HG03442 (cell line): ENCODE results near the gene SYTL3.
"Not testable (repeated sequence)": the region's sequence is repeated elsewhere in the genome, so short reads cannot be mapped to it uniquely, and the experiment has no call there.

ENCODE experiments used
- ATAC-seq: cut with Tn5 transposase; IDR thresholded peaks from one replicate; pipeline ENCODE4 v1.9.1; 2021; ENCODE audit warnings: mild to moderate bottlenecking, moderate library complexity; ENCODE audit not compliant: unreplicated experiment

SYTL3 gene, protein sequence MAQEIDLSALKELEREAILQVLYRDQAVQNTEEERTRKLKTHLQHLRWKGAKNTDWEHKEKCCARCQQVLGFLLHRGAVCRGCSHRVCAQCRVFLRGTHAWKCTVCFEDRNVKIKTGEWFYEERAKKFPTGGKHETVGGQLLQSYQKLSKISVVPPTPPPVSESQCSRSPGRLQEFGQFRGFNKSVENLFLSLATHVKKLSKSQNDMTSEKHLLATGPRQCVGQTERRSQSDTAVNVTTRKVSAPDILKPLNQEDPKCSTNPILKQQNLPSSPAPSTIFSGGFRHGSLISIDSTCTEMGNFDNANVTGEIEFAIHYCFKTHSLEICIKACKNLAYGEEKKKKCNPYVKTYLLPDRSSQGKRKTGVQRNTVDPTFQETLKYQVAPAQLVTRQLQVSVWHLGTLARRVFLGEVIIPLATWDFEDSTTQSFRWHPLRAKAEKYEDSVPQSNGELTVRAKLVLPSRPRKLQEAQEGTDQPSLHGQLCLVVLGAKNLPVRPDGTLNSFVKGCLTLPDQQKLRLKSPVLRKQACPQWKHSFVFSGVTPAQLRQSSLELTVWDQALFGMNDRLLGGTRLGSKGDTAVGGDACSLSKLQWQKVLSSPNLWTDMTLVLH

DNA sequence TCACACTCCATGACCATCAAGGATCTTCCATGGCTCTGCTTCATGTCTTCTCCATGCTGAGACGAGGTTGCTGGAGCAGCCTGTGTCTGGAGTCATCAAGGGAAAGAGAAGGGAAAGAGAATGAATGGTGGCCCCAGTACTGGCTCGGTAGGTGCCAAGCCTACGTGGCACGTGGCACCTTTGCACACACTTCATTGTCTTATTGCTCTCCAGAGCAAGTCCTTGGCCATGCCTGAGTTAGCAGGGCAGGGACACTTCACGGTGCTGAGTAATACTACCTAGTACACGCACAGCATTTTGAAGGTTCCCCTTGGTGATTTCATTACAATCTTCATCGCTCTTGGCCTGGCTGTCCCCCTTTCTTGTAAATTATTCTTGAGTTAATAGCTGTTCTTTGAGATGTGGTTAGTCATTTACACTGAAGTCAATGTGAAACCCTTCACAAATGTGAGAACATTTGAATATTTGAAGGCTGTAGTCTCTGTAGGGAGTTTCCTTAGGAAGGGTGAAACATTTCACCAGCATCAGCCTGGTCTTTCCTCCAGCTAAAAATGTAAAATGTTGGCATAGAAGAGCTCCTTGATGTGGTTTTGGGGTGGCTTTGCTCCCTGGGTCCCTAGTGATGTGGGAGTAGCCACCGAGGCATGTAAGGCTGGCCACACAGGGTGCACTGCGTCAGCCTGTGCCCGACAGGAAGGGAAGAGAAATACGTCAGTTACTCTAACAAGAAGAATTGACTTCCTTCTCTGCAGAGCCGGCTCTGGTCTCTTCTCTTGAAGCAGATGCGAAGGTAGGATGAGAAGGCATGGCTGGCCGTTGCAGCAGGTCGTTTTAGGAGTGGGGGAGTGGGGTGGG lies at the start of gene SYTL3:
SYTL3 (plus strand) TSS at position 766 of the 855 bp plus-strand sequence. CDS start 13,215 bp downstream, outside the sequence.
- ATAC-seq = peak; percentile 33

DNA sequence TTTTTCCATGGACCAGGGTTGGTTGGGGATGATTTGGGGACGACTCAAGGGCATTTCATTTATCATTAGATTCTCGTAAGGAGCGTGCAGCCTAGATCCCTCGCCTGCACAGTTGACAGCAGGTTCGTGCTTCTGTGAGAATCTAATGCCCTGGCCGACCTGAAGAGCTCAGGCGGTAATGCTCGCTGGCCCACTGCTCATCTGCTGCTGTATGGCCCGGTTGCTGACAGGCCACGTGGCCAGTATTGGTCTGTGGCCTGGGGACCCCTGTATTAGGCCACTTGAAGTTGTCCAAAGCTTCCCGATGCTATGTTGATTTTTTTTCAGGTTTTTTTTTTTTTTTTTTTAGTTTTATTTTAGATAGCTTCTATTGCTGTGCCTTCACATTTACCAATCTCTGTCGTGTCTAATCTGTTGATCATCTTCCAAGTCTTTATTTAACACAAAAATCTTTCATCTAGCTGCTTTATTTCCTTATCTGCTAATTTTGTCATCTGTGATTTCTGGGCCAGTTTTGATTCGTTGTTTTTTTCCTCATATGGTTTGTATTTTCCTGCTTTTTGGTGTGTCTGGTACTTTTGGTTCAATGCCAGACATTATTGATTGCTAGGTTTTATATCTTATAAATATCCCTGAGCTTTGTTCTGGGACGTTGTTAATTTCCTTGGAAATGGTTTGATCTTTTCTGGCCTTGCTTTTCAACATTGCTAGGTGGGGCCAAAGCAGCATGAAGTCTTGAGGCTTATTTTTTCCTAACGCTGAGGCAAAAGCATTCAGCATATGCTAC lies 46.4 kb upstream of the SYTL3 start:
- ATAC-seq = no peak

DNA sequence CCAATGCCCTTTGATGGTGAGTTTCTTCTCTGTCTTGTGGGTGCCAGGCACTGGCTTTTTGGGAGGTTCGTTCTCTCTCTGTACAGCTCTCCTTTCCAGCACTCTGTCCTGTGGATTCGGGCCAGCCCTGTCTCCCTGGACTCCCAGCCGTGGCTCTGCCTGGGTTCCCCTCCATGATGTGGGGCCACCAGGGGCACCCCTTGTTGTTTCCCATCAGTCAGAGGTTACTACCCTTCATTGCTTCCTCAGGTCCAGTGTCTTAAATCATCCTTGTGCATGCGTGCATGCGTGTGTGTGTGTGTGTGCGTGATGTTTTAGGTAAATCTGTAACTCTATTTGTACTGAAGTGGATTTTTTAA lies 45.8 kb upstream of the SYTL3 start:
- no peak for ATAC-seq

DNA sequence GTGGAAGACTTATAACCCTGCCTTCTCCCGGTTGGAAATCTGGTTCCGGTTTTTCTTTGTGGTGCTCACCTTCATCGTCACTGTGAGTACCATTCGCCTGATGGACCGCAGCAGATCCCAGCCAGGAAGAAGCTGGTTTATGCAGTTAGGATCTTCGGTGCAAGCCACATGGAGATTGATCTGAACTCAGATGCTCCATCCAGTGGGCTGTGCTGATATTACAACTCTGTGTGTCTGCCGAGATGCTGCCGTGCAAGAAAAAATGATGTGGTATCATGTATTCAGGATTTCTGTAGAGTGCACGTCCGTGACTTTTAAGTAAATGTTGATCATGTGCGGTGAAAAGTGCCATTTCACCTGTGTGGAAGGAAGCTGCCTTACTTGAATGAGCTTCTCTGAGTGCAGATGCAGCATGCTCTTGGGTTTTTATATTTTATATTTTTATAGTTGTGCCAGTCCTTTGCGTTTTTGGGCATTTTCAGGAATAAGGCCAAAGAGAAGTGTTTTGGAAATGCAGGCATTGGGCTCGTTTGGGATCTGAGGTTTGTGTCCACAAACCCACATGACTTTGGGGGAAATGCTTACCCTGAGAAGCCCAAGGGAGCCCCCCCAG lies 44.5 kb upstream of the SYTL3 start:
- no peak for ATAC-seq

DNA sequence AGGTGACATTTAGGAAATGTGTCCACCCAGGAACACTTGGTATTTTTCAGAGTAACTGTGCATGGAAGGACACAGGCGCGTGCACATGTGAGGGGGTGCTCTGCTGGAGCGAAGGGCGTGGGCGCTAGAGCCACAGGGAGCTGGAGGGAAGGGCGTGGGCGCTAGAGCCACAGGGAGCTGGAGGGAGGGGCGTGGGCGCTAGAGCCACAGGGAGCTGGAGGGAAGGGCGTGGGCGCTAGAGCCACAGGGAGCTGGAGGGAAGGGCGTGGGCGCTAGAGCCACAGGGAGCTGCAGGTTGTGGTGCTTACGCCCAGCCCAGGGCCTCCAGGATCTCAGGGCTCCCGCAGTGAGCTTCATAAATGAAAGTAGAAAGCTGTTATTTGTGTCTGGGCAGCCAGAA lies 43.8 kb upstream of the SYTL3 start:
- ATAC-seq = not testable (repeated sequence)

DNA sequence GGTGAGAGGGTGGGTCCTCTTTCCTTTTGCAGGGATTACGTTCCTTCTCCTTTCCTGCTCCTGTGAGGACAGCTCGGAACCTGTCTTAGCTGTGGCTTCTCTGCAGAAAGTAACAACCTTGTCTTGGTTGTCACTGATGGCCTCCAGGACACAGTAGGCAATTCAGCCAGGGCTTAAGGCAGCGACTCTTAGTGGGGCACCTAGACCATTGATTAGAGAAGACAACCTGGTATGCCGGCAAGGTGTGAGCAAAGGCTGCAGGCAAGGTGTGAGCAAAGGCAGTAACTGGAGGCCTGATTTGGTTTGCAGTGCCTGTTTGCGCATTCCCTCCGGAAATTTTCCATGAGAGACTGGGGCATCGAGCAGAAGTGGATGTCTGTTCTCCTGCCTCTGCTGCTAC lies 42.9 kb upstream of the SYTL3 start:
- no peak for ATAC-seq

DNA sequence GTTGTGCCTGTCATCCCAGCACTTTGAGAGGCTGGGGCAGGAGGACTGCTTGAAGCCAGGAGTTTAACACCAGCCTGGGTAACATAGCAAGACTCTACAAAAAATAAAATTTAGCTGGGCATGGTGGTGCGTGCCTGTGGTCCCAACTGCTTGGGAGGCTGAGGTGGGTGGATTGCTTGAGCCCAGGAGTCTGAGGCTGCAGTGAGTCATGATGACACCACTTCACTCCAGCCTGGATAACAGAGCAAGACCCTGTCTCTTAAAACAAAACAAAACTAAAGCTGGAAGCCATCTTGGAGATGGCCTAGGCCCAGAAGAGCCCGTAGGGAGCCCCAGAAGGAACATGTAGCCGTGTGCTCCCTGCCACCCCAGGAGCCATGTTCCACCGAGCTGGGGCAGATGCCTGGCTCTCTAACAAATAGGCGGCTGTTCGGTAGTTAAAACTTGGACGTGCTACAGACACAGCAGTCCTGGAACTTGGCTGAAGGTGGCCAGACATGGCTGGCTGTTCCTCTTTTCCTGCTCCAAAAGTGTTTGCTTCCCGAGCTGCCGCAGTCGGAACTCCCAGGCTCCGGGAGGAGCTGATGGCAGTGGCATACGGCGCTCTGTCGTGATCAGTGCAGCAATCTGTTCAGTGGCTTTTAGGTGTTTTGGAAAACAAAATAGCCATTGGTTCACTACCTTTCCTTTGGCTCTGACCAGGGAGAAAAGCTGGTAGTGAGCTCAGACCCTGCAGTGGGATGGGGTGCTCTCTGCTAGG lies 42.3 kb upstream of the SYTL3 start:
- ATAC-seq = no peak

DNA sequence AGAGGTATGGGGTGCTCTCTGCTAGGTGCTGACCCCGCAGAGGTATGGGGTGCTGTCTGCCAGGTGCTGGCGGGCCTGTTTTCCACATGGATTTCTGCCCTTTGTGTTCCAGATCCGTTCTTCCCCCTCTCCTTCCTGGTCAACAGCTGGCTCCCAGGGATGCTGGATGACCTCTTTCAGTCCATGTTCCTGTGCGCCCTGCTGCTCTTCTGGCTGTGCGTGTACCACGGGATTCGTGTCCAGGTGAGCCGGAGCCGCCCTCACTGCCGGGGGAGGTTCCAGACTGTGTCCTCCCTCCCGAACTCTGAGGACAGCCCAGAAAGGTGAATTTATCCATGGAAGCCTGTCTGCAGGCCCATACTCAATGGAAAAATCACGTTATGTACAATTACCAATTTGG lies 41.6 kb upstream of the SYTL3 start:
- no peak for ATAC-seq

DNA sequence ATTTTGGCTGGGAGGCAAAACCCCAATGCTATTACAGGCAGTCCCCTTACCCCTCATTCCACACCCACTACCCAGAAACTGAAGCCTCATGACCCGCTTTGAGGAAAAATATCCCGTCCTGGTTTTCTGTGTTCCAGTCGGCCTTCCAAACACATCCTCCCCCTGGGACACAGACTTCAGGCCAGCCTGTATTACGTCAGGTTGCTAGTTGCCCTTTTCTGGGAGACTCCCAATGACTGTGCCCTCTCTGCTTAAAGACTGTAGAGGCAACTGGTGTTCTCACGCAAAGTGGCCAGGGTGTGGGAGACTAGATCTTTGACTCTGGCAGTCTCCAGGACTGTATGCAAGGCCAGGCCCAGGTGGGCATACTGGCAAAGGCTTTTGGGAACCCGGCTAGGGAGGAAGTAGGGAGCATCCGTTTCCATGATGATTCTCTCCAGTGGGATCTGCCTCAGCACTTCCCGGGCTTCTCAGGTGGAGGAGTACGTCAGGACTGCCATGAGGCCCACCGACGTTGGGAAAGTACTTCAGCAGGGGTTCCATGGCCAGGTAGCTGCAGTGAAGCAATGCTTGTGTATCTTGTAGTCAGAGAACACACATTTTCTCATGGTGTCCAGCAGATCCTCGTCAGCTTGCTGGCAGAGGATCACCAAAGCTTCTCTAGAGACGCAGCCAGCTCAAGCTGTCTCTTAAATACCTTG lies 40.2 kb upstream of the SYTL3 start:
- ATAC-seq = no peak

DNA sequence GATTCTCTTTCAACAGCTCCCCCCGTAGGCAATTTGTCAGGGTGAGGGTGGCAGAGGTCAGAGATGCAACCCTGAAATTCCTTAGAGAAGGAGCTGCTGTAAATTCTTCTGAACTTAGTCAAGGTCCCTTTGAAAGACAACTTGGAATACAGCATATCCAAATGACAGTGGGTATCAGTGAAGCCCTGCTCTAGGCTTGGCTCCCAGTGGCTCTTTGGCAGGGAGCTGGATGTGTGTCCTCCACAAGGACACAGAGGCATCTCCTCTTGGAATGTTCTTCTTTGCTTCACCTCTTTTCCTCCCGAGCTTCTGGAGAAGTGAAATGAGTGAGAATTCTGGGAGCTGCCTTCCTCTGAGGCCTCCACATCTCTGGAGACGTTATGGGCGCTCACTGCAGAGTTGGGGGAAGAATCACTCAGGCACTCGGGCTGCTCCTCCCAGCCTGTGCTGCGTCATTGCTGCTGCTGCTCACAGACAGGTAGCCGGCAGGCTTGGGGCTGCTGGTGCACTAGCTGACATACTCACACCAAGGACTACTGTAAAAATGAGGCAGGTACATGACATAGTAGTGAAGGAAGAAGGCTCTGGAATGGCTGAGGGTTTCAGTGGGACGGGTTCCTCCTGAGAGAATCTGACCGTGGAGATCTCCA lies 39.4 kb upstream of the SYTL3 start:
- no peak for ATAC-seq

DNA sequence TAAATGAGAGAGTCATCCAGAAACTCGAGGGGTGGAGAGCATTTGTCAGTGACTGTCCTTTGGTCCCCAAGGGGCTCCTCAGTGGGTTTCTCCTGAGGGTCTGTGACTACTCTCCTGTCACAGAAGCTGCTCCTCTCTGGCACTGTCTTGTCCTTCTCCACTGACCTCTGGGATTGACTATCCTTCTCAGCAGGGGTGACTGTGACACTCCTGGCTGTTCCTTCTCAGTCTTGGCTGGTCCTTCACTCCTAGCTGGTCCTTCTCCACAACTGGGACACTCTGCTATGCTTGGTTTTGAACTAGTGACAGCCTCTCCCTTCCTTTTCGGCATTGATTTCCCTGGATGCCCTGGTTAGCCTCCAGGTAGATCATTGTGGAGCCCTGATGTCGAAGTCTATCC lies 38.8 kb upstream of the SYTL3 start:
- ATAC-seq = no peak

DNA sequence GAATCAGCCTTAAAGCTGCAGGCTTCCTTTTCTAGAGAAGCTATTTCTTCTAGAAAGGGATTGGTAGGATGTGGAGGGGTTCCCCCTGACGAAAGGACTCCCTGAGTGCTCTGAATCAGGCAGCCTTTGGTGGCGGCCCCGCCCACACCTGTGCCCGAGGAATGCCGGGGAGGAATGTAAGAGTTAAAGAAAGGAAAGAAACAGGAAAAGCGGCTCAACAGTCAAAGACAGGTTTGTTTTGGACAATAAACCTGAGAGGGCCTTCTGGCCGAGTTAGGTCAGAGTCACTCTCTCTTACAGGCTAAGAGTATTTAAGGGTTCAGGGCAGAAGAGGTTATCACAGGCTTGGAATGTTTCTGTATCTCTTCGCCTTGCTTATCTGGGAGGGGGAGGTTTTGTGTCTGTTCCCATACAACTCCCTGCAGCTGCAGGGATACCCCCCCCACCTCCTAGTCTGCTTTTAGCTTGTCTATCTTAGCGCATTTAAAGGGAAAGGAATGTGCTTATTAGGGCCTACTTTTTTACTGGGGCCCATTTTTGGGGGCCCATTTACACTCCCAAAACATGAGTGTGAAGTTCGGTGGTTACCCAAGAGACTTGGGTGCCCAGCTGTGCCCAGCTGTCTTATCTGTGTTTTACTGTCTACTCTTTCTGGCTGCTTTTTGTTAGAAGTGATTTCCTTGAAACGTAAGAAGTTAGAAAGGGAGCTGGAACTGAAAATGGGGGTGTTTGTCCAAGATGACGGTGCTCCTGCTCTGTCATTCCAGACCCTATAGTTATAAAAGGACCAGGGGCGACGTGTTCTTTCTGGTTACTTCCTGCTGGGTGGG lies 38.1 kb upstream of the SYTL3 start:
- no peak for ATAC-seq

DNA sequence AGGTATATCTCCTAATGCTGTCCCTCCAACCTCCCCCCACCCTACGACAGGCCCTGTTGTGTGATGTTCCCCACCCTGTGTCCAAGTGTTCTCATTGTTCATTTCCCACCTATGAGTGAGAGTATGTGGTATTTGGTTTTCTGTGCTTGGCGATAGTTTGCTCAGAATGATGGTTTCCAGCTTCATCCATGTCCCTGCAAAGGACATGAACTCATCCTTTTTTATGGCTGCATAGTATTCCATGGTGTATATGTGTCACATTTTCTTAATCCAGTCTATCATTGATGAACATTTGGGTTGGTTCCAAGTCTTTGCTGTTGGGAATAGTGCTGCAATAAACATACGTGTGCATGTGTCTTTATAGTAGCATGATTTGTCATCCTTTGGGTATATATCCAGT lies 35.2 kb upstream of the SYTL3 start:
- ATAC-seq = not testable (repeated sequence)

DNA sequence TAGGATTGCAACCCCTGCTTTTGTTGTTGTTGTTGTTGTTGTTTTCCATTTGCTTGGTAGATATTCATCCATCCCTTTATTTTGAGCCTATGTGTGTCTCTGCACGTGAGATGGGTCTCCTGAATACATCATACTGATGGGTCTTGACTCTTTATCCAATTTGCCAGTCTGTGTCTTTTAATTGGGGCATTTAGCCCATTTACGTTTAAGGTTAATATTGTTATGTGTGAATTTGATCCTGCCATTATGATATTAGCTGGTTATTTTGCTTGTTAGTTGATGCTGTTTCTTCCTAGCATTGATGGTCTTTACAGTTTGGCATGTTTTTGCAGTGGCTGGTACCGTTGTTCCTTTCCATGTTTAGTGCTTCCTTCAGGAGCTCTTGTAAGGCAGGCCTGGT lies 31.6 kb upstream of the SYTL3 start:
- ATAC-seq = not testable (repeated sequence)

DNA sequence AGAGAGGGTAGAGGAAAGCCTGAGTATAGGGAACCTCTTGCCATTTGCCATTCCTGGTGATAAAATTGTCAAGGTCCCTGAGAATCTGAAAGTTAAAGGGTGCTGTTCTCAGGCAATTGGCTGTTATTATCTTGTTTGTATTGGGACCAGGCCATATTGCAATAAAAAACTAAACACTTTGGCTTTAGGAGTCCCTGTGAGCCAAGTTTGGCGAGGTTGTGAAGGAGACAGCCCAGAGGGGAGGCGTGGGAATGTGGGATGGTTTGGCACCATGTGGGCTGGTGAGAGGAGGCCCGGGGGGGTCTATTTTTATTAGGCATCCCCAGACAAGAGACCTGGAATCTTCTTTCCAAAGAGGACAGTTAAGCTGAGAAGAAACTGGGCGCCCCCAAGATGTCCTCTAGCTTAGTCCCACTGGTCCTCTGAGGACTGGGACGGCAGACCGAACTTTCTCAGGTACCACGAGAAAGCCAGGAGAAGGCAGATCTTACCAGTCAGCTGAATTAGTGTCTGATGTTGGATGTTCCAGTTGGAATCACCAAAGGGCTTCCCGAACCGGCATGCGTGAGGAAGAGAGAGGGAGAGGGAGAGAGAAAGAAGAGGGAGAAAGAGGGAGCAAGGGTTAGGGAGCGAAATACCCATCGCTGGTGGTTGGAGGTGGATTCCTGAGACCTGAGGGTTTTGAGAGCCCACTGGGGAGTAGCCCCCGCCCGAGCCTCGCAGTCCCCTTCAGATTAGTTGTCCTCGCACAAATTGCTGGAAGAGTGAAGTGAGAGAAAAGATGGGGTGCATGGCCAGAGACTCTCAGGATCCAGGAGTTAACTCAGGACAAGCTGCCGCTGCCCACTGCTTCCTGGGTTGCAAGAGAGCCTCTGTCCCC lies 29.7 kb upstream of the SYTL3 start:
- ATAC-seq = no peak

DNA sequence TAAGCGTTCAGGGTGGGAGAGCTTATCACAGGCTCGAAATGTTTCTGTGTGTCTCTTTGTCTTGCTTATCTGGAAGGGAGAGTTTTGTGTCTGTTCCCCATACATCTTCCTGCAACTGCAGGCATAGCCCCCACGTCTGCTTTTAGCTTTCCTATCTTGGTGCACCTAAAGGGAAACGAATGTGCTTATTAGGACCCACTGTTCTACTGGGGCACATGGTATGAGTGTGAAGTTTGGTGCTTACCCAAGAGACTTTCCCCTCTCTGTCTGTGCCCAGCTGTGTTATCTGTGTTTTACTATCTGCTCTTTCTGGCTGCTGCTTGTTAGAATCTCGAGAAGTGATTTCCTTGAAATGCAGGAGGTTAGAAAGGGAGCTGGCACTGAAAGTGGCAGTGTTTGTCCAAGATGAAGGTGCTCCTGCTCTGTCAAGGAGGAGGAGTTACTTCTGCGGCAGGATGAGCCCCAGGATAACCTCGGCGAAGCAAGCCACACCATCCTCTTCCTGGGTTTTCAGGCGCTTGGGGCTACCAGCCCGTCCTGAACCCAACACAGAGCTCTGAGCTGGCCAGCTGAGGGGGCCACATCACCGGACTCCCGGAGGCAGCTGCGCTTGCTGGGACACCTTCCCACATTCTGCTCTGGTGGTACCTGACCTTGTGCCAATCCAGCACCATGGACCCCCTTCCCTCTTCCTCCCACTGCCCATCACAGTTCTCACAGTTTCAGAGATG lies 28.7 kb upstream of the SYTL3 start:
- ATAC-seq = no peak
